Endothelial cell of umbilical vein (primary cell): ENCODE data around the gene FGD3. TPM values are rescaled to one million over a fixed set of nuclear protein-coding genes. Genes with fewer than 3 reads are reported as not detected.

Experiments
- BruUV-seq: library from RNA; stranded (reverse); fragments of 400-500 nt; replicated peaks from 2 replicates; lab custom pipeline; 2021; lab: Mats Ljungman, UMichigan
- CTCF ChIA-PET: fragments of 300-600, 350-600 bp; sonication (Branson Sonifier 250); formaldehyde crosslinking; loops from one replicate; lab custom pipeline; 2021; ENCODE audit warnings: antibody characterized with exemption, inconsistent platforms; lab: Charles Lee
- POLR2A ChIA-PET: fragments of 300-600, 350-600 bp; sonication (Branson Sonifier 250); formaldehyde crosslinking; loops from one replicate; lab custom pipeline; 2021; ENCODE audit warnings: antibody characterized with exemption, inconsistent platforms; lab: Charles Lee
- DNase-seq: peaks from one replicate; pipeline ENCODE4 v3.0.0-alpha.2; 2011; ENCODE audit warnings: low read depth, low spot score
- FAIRE-seq: peaks from 2 replicates; lab custom pipeline; 2011; peaks lifted over from hg19 to GRCh38; lab: Jason Lieb, UNC
- H2AFZ ChIP-seq: 2 replicates; pipeline ENCODE4 v1.6.0; 2012; ENCODE audit warnings: low read depth, low read length, control low read depth, inconsistent platforms
- H3K27ac ChIP-seq: 2 replicates; pipeline ENCODE4 v1.5.1; 2011; ENCODE audit warnings: low read depth, mild to moderate bottlenecking, control low read depth, low read length, moderate library complexity; ENCODE audit not compliant: insufficient read depth
- H3K27me3 ChIP-seq, 2 experiments: 2 replicates each; pipeline versions ENCODE4 v1.6.0 to v1.6.1; 2011; ENCODE audit warnings: low read length in 2 of 2, mixed read lengths in 1 of 2; ENCODE audit not compliant: control insufficient read depth in 2 of 2, insufficient read depth in 2 of 2
- H3K36me3 ChIP-seq, 2 experiments: 2 replicates in 1 of 2; 3 replicates in 1 of 2; pipeline ENCODE4 v1.5.1; 2011; ENCODE audit warnings: low read length in 2 of 2, mild to moderate bottlenecking in 1 of 2, moderate library complexity in 1 of 2; ENCODE audit not compliant: control insufficient read depth in 2 of 2, insufficient read depth in 2 of 2; ENCODE audit errors: extremely low read depth in 1 of 2
- H3K4me1 ChIP-seq: 3 replicates; pipeline ENCODE4 v1.5.1; 2011; ENCODE audit warnings: mild to moderate bottlenecking, low read length; ENCODE audit not compliant: control insufficient read depth, insufficient read depth; ENCODE audit errors: extremely low read depth
- H3K4me2 ChIP-seq: 2 replicates; pipeline ENCODE4 v1.6.1; 2011; ENCODE audit warnings: low read length, control low read depth, mixed read lengths; ENCODE audit not compliant: insufficient read depth
- H3K4me3 ChIP-seq, 3 experiments: fragments of 200-600 bp in 1 of 3; sonication (generic), shearing (Covaris generic) in 1 of 3; replicated peaks in 1 of 3; 2 replicates each; pipeline ENCODE4 v1.5.1; 2011 to 2016; ENCODE audit warnings: control low read depth in 3 of 3, low read length in 3 of 3, mild to moderate bottlenecking in 2 of 3, inconsistent platforms in 1 of 3, low read depth in 1 of 3, moderate library complexity in 1 of 3; ENCODE audit not compliant: insufficient read depth in 1 of 3
- H3K79me2 ChIP-seq: 2 replicates; pipeline ENCODE4 v1.6.0; 2012; ENCODE audit warnings: low read length, inconsistent platforms; ENCODE audit not compliant: control insufficient read depth, insufficient read depth
- H3K9ac ChIP-seq: replicated peaks from 2 replicates; pipeline ENCODE3; 2011; ENCODE audit warnings: low read length, control low read depth; ENCODE audit not compliant: insufficient read depth; ENCODE audit errors: extremely low read depth
- H3K9me1 ChIP-seq: replicated peaks from 3 replicates; pipeline ENCODE4 v1.6.0; 2011; ENCODE audit warnings: mild to moderate bottlenecking, low read length; ENCODE audit not compliant: control insufficient read depth, insufficient read depth; ENCODE audit errors: extremely low read depth
- H3K9me3 ChIP-seq: replicated peaks from 2 replicates; pipeline ENCODE4 v1.5.1; 2012; ENCODE audit warnings: low read length, inconsistent platforms; ENCODE audit not compliant: control insufficient read depth, insufficient read depth
- H4K20me1 ChIP-seq: replicated peaks from 2 replicates; pipeline ENCODE3; 2011; ENCODE audit warnings: mild to moderate bottlenecking, low read length; ENCODE audit not compliant: control insufficient read depth, insufficient read depth; ENCODE audit errors: extremely low read depth
- CTCF ChIP-seq, 2 donors: IDR thresholded peaks; 1 replicate in 1 of 2; 2 replicates in 1 of 2; pipeline ENCODE4 v1.5.1; 2011; ENCODE audit warnings: low read length in 2 of 2, mild to moderate bottlenecking in 2 of 2, moderate library complexity in 2 of 2, control low read depth in 1 of 2, inconsistent platforms in 1 of 2, low read depth in 1 of 2; ENCODE audit not compliant: insufficient read depth in 1 of 2; ENCODE audit errors: extremely low read depth in 1 of 2
- EZH2 ChIP-seq: IDR thresholded peaks from 2 replicates; pipeline ENCODE4 v1.6.1; 2012; ENCODE audit warnings: borderline replicate concordance, low read depth, mild to moderate bottlenecking, moderate library complexity, low read length, inconsistent platforms; ENCODE audit not compliant: severe bottlenecking
- FOS ChIP-seq: IDR thresholded peaks from 2 replicates; pipeline ENCODE4 v1.6.1; 2011; ENCODE audit warnings: mild to moderate bottlenecking, low read length, moderate library complexity, borderline replicate concordance; ENCODE audit not compliant: insufficient read depth
- GATA2 ChIP-seq: IDR thresholded peaks from 2 replicates; pipeline ENCODE4 v1.7.0; 2011; ENCODE audit warnings: low read depth, mild to moderate bottlenecking, moderate library complexity, mixed read lengths, low read length; ENCODE audit not compliant: insufficient read length, insufficient read depth
- JUN ChIP-seq: IDR thresholded peaks from 2 replicates; pipeline ENCODE4 v1.6.1; 2011; ENCODE audit warnings: borderline replicate concordance, low read depth; ENCODE audit not compliant: insufficient read length, insufficient read depth
- MAX ChIP-seq: IDR thresholded peaks from 2 replicates; pipeline ENCODE4 v1.6.1; 2011; ENCODE audit not compliant: insufficient read depth, insufficient read length
- MYC ChIP-seq: IDR thresholded peaks from one replicate; pipeline ENCODE4 v1.6.1; 2011; ENCODE audit warnings: mild to moderate bottlenecking, low read depth, low read length
- POLR2A ChIP-seq: IDR thresholded peaks from 2 replicates; pipeline ENCODE4 v1.6.1; 2012; ENCODE audit warnings: low read depth, mild to moderate bottlenecking, control low read depth, low read length
- POLR2AphosphoS5 ChIP-seq: IDR thresholded peaks from 2 replicates; pipeline ENCODE4 v1.6.1; 2012; ENCODE audit warnings: low read depth, mild to moderate bottlenecking, control low read depth, low read length, moderate library complexity; ENCODE audit not compliant: insufficient read depth
- dilution Hi-C: fragments of 300-500 bp; cut with MboI; formaldehyde crosslinking; loops from one replicate; pipeline ENCODE4 v1.15.0; 2019; ENCODE audit warnings: low sequenced_read_pairs; ENCODE audit not compliant: extremely low pct_ligation_motif_present
- intact Hi-C: fragments of 100-400 bp; cut with micrococcal nuclease; formaldehyde crosslinking; loops from one replicate; pipeline ENCODE4 v1.10.0; 2022
- polyA plus RNA-seq, 4 experiments: library from polyadenylated mRNA; depleted of rRNA in 3 of 4; stranded (reverse) in 3 of 4; unstranded in 1 of 4; fragments of >200 nt; gene quantifications; 2 replicates each; pipeline versions ENCODE4 v1.2.1 to v1.2.3, GENCODE V29; 2011 to 2012; ENCODE audit warnings: missing spikeins in 1 of 4
- total RNA-seq: library from RNA; stranded (reverse); gene quantifications from 2 replicates; pipeline ENCODE4 v1.2.3, GENCODE V29; 2021

The FGD3 gene
- total and polyA plus RNA-seq, 2 donors (not counting 3 experiments of a cell fraction or from before 2014, with no cell fraction given) = not detected

- dilution Hi-C loops (no loop called here), intact Hi-C loops (no loop called here)
- Histone ChIP-seq H3K27ac (no peak overlapping the region), H2AFZ (no peak overlapping the region), H3K9me1 (no peaks in the 10 kb centered on the region), H3K4me1 (no peaks in the 10 kb centered on the region), H3K79me2 (no peaks in the 10 kb centered on the region), H3K9me3 (no peaks in the 10 kb centered on the region), H3K9ac (no peak overlapping the region), H4K20me1 (no peaks in the 10 kb centered on the region), H3K36me3 (no peaks in the 10 kb centered on the region), H3K4me2 (no peak overlapping the region), H3K27me3 (no peaks in the 10 kb centered on the region), H3K4me3 (no peak overlapping the region)
- BruUV-seq = no TSS peak
- TF ChIP-seq FOS = no peak
- no peak for TF ChIP-seq JUN
- no peak for TF ChIP-seq CTCF (IDR thresholded peaks at IDR 0.05; ENCODE audit: extremely low read depth in 1 of 2, insufficient read depth in 1 of 2, low read depth in 1 of 2, low read length in 2 of 2)
- no peak for TF ChIP-seq EZH2
- TF ChIP-seq GATA2 = no peak
- no peak for TF ChIP-seq MAX
- TF ChIP-seq POLR2A = no peak
- TF ChIP-seq POLR2AphosphoS5 = no peak
- TF ChIP-seq MYC = no peak
- ChIA-PET POLR2A (no interaction called here), CTCF (no interaction called here)
- DNase-seq = no peak
- FAIRE-seq = no peak
These were observed 95.8 kb downstream of the FGD3 start for GRCh38 chr9:93043122-93043521.
